Suprapubic skin (tissue), 4 donors: ENCODE measurements around the gene GRID1. TPM values are rescaled to one million over a fixed set of nuclear protein-coding genes. Genes with fewer than 3 reads are reported as not detected.
"Not testable (repeated sequence)": the region's sequence is repeated elsewhere in the genome, so short reads cannot be mapped to it uniquely, and the experiment has no call there.

Experiments used
- DNase-seq, 2 donors: peaks; one replicate each; pipeline ENCODE4 v3.0.0-alpha.2; 2019; ENCODE audit warnings: low spot score in 2 of 2
- H3K27ac ChIP-seq: fragments of 200-600 bp; sonication (generic); one replicate; pipeline ENCODE4 v1.5.1; 2019
- H3K27me3 ChIP-seq: fragments of 200-600 bp; sonication (generic); one replicate; pipeline ENCODE4 v1.5.1; 2019
- H3K36me3 ChIP-seq: fragments of 200-600 bp; sonication (generic); one replicate; pipeline ENCODE4 v1.5.1; 2019
- H3K4me1 ChIP-seq: fragments of 200-600 bp; sonication (generic); one replicate; pipeline ENCODE4 v1.5.1; 2019
- H3K4me3 ChIP-seq: fragments of 200-600 bp; sonication (generic); one replicate; pipeline ENCODE4 v1.5.1; 2019; ENCODE audit warnings: mild to moderate bottlenecking
- H3K9me3 ChIP-seq: fragments of 200-600 bp; sonication (generic); one replicate; pipeline ENCODE4 v1.5.1; 2019
- EP300 ChIP-seq: sonication (generic); formaldehyde crosslinking; IDR thresholded peaks from one replicate; pipeline ENCODE4 v1.6.1; 2017; ENCODE audit warnings: antibody characterized with exemption
- POLR2A ChIP-seq, 2 donors: fragments of 450-650 bp; IDR thresholded peaks; one replicate each; pipeline ENCODE4 v1.6.1; 2017; ENCODE audit warnings: antibody characterized with exemption in 2 of 2, mild to moderate bottlenecking in 2 of 2, moderate library complexity in 2 of 2
- POLR2AphosphoS5 ChIP-seq, 3 donors: sonication (generic); formaldehyde crosslinking; IDR thresholded peaks; one replicate each; pipeline ENCODE4 v1.6.1; 2017; ENCODE audit warnings: antibody characterized with exemption in 3 of 3
- WGBS: methylation state at CpG from one replicate; pipeline ENCODE4 v1.1.5; 2018; 5-methylcytosine and 5-hydroxymethylcytosine counted together
- total RNA-seq, 4 donors: library from RNA; depleted of rRNA; stranded (reverse); fragments of >200 nt; gene quantifications; one replicate each; pipeline ENCODE4 v1.1.0, GENCODE V29; 2016
- TF ChIP-seq, protein P1 (sequence below), 2 donors: fragments of 200-600 bp in 1 of 2; fragments of 450-650 bp in 1 of 2; sonication (generic) in 1 of 2; IDR thresholded peaks; one replicate each; pipeline ENCODE4 v1.5.1; 2016 to 2019; ENCODE audit warnings: antibody characterized with exemption in 2 of 2, mild to moderate bottlenecking in 1 of 2, moderate library complexity in 1 of 2

Gene GRID1
- total RNA-seq, 4 donors from 2014 or later = 1.8 to 3.1 (median 2.4) TPM

DNA sequence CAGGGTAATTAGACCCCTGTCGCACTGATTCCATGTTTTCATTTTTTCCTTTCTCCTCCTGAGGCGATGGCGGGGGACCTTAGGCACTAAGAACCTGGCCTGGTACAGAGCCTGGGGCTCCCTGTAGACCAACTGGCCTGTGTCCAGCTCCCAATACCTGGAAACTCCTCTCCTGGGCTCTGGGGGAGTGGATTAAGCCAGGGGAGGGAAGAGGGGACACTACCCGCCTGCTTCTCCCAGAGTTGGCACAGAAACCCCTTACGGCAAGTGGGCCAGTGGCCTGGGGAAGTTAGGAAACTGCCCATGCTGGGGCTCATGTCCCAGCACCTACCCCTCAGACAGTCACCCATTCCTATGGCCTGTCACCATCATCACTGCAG, 121.6 kb downstream of the GRID1 start:
- Histone ChIP-seq H3K4me3 (no peak overlapping the region), H3K27me3 (peaks cover 4% of the 10 kb centered on the region), H3K9me3 (no peaks in the 10 kb centered on the region), H3K4me1 (peaks cover 11% of the 10 kb centered on the region), H3K36me3 (no peaks in the 10 kb centered on the region), H3K27ac (no peak overlapping the region)
- WGBS = 90% methylated on average over 5 of the region's 5 CpGs
- TF ChIP-seq POLR2AphosphoS5 (IDR thresholded peaks at IDR 0.05) (no peak), EP300 (no peak), POLR2A (IDR thresholded peaks at IDR 0.05) (no peak)
- TF ChIP-seq, protein P1, sequence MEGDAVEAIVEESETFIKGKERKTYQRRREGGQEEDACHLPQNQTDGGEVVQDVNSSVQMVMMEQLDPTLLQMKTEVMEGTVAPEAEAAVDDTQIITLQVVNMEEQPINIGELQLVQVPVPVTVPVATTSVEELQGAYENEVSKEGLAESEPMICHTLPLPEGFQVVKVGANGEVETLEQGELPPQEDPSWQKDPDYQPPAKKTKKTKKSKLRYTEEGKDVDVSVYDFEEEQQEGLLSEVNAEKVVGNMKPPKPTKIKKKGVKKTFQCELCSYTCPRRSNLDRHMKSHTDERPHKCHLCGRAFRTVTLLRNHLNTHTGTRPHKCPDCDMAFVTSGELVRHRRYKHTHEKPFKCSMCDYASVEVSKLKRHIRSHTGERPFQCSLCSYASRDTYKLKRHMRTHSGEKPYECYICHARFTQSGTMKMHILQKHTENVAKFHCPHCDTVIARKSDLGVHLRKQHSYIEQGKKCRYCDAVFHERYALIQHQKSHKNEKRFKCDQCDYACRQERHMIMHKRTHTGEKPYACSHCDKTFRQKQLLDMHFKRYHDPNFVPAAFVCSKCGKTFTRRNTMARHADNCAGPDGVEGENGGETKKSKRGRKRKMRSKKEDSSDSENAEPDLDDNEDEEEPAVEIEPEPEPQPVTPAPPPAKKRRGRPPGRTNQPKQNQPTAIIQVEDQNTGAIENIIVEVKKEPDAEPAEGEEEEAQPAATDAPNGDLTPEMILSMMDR (IDR thresholded peaks at IDR 0.05) = no peak
- DNase-seq = no peak

DNA sequence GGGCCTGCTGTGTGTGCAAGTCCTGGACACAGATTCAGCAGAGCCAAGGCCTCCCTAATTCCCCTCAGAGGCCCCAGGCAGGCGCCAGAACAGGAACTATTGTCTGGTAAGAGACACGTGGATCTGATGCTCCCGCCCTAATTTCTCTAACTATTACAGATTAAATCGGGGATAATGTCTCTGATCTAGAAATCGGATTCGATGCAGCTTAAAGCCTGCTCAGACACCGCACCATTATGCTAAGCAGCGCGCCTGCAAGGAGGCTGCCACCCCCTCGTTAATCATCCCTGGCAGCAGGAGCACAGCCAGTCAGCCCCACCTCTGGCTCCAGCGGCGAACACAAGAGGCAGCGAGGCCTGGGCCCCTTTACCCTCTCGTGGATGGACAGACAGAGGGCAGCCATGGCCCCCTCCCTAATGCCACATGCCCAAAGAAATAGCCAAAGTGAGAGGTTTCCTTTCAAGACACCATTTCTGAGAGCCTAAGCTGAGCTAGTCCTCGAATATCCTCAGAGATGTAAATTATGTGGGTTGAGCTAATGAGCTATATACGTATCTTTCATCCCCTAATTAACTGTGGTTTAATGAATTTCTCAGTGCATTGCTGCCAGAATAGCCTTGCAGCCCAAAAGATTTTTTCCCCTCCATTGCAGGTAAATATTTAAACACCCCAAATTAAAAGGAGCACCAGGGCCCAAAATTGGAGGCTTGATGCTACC, 122.1 kb downstream of the GRID1 start:
- Histone ChIP-seq H3K4me1 (peaks cover 11% of the 10 kb centered on the region), H3K9me3 (no peaks in the 10 kb centered on the region), H3K27ac (no peak overlapping the region), H3K36me3 (no peaks in the 10 kb centered on the region), H3K27me3 (peaks cover 4% of the 10 kb centered on the region), H3K4me3 (no peak overlapping the region)
- TF ChIP-seq, protein P1 (IDR thresholded peaks at IDR 0.05) = no peak
- TF ChIP-seq EP300 (no peak), POLR2A (IDR thresholded peaks at IDR 0.05) (no peak), POLR2AphosphoS5 (IDR thresholded peaks at IDR 0.05) (no peak)
- 36% methylated on average over 10 of the region's 16 CpGs for WGBS
- no peak for DNase-seq

DNA sequence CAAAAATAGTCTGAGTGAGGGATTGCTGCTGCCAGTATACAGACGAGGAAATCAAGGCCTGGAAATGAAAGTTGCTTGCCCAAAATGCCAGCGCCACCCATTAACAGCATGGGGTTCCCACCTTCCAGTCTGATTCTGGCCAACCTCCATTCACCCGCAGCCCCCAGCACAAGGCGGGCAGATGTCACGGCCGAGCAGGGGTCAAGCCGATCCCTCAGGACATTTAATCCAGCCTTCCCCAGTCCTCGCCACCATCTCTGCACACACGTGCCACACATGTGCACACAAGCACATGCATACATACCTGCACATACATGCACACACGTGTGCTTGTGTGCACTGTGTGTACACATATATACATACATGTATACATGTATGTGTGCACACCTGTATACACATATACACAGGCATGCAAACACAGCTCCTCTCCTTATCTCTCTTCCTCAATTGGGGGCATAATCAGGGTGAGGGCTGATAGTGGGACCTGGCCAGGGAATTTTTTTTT, 122.9 kb downstream of the GRID1 start:
- Histone ChIP-seq H3K36me3 (no peaks in the 10 kb centered on the region), H3K27ac (no peak overlapping the region), H3K27me3 (peaks cover under 1% of the 10 kb centered on the region), H3K4me1 (peaks cover 11% of the 10 kb centered on the region), H3K9me3 (no peaks in the 10 kb centered on the region), H3K4me3 (no peak overlapping the region)
- TF ChIP-seq, protein P1 (IDR thresholded peaks at IDR 0.05) = no peak
- no peak for TF ChIP-seq POLR2AphosphoS5 (IDR thresholded peaks at IDR 0.05)
- no peak for TF ChIP-seq POLR2A (IDR thresholded peaks at IDR 0.05)
- TF ChIP-seq EP300 = no peak
- WGBS = 93% methylated on average over 10 of the region's 10 CpGs
- DNase-seq = no peak

DNA sequence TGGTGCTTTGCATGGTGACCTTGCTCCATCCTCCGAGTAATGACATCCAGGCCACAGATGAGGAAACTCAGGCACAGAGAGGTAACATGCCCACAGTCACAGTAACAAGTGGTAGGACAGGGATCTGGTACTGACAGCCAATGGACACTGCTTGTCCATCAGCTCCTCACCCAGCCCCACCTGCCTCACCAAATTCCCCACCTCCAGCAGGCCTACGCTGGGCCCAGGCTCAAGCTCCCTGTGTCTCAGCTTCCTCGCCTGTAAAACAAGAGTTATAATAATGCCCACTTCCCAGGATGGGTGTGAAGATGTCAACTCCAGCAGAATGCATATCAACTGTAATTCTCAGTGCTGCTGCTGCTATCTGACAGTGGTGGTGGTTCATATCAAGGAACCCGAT, 123.8 kb downstream of the GRID1 start:
- Histone ChIP-seq H3K27ac (no peak overlapping the region), H3K4me1 (peaks cover 11% of the 10 kb centered on the region), H3K27me3 (no peaks in the 10 kb centered on the region), H3K9me3 (no peaks in the 10 kb centered on the region), H3K36me3 (no peaks in the 10 kb centered on the region), H3K4me3 (no peak overlapping the region)
- WGBS = 91% methylated on average over 4 of the region's 4 CpGs
- no peak for TF ChIP-seq EP300
- no peak for TF ChIP-seq POLR2AphosphoS5 (IDR thresholded peaks at IDR 0.05)
- no peak for TF ChIP-seq POLR2A (IDR thresholded peaks at IDR 0.05)
- TF ChIP-seq, protein P1 (IDR thresholded peaks at IDR 0.05) = no peak
- DNase-seq = no peak

DNA sequence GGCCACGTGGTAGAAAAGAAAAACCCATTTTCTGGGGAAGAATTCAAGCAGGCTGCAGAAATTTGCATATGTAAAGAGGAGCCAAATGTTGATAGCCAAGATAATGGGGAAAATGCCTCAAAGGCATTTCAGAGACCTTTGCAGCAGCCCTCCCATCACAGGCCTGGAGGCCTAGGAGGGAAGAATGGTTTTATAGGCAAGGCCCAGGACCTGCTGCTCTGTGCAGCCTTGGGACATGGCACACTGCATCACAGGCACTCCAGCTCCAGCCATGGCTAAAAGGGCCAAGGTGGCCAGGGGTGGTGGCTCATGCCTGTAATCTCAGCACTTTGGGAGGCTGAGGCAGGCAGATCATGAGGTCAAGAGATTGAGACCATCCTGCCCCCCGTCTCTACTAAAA, 128.5 kb downstream of the GRID1 start:
- H3K9me3 ChIP-seq, DNase-seq, H3K36me3 ChIP-seq, H3K27me3 ChIP-seq, H3K4me1 ChIP-seq, H3K4me3 ChIP-seq, H3K27ac ChIP-seq: not testable (repeated sequence)
- 81% methylated on average over 2 of the region's 2 CpGs for WGBS
